H1 (cell line): ENCODE data around the gene PHLDA2.

Experiments used
- ATF3 ChIP-seq: IDR thresholded peaks from 2 replicates; pipeline ENCODE4 v1.6.1; 2011; ENCODE audit warnings: low read depth, mild to moderate bottlenecking, low read length; ENCODE audit not compliant: insufficient read depth
- BCL11A ChIP-seq, 2 experiments: IDR thresholded peaks; one replicate each; pipeline ENCODE4 v1.6.1; 2011; ENCODE audit warnings: low read depth in 2 of 2, low read length in 2 of 2, mild to moderate bottlenecking in 2 of 2
- EP300 ChIP-seq, 2 experiments: IDR thresholded peaks; 1 replicate in 1 of 2; 2 replicates in 1 of 2; pipeline ENCODE4 v1.6.1; 2011 to 2012; ENCODE audit warnings: low read depth in 2 of 2, low read length in 2 of 2, mild to moderate bottlenecking in 2 of 2, borderline replicate concordance in 1 of 2, inconsistent platforms in 1 of 2, moderate library complexity in 1 of 2
- EZH2 ChIP-seq: fragments of 200-600 bp; sonication (generic); IDR thresholded peaks from 2 replicates; pipeline ENCODE4 v1.7.1; 2012; ENCODE audit warnings: low read depth, mild to moderate bottlenecking, moderate library complexity, low read length, inconsistent platforms; ENCODE audit not compliant: severe bottlenecking
- HDAC2 ChIP-seq, 2 experiments: fragments of 300-600 bp in 1 of 2; sonication (generic) in 1 of 2; IDR thresholded peaks; 2 replicates each; pipeline ENCODE4 v1.6.1; 2011 to 2012; ENCODE audit warnings: low read depth in 2 of 2, low read length in 2 of 2, mild to moderate bottlenecking in 2 of 2, moderate library complexity in 2 of 2, borderline replicate concordance in 1 of 2, inconsistent platforms in 1 of 2
- KDM5A ChIP-seq: fragments of 200-600 bp; IDR thresholded peaks from 2 replicates; pipeline ENCODE4 v1.7.1; 2012; ENCODE audit warnings: mild to moderate bottlenecking, low read length, inconsistent platforms, mixed read lengths
- MAX ChIP-seq: IDR thresholded peaks from 2 replicates; pipeline ENCODE4 v1.6.1; 2012; ENCODE audit warnings: inconsistent platforms
- NRF1 ChIP-seq: IDR thresholded peaks from 2 replicates; pipeline ENCODE4 v1.6.1; 2011; ENCODE audit warnings: mild to moderate bottlenecking, low read depth, low read length, improper control_type of control experiment
- PHF8 ChIP-seq: fragments of 200-600 bp; sonication (generic); conservative IDR thresholded peaks from 2 replicates; pipeline ENCODE4 v1.7.1; 2012; ENCODE audit warnings: low read depth, mild to moderate bottlenecking, inconsistent platforms, low read length, moderate library complexity
- POLR2A ChIP-seq, 2 experiments: IDR thresholded peaks; 1 replicate in 1 of 2; 2 replicates in 1 of 2; pipeline ENCODE4 v1.6.1; 2011; ENCODE audit warnings: low read depth in 2 of 2, low read length in 2 of 2, mild to moderate bottlenecking in 2 of 2; ENCODE audit errors: control extremely low read depth in 1 of 2
- RNF2 ChIP-seq: fragments of 200-900, 300-1000 bp; sonication (generic); IDR thresholded peaks from 2 replicates; pipeline ENCODE4 v1.7.1; 2016; ENCODE audit warnings: borderline replicate concordance, low read depth, mild to moderate bottlenecking, antibody characterized with exemption, low read length; ENCODE audit not compliant: poor library complexity, severe bottlenecking; ENCODE audit errors: missing control alignments
- SUZ12 ChIP-seq: fragments of 200-600 bp; sonication (generic); IDR thresholded peaks from 2 replicates; pipeline ENCODE4 v1.6.1; 2012; ENCODE audit warnings: mild to moderate bottlenecking, inconsistent platforms, low read length, moderate library complexity, mixed read lengths
- YY1 ChIP-seq: IDR thresholded peaks from 2 replicates; pipeline ENCODE4 v1.6.1; 2011; ENCODE audit warnings: low read depth, mild to moderate bottlenecking, low read length
- TF ChIP-seq, protein P1 (sequence below), 3 experiments: IDR thresholded peaks; 1 replicate in 2 of 3; 2 replicates in 1 of 3; pipeline versions ENCODE4 v1.5.1 to v1.6.1; 2011; ENCODE audit warnings: low read length in 3 of 3, mild to moderate bottlenecking in 3 of 3, inconsistent platforms in 2 of 3, low read depth in 1 of 3, moderate library complexity in 1 of 3; ENCODE audit not compliant: insufficient read depth in 1 of 3; ENCODE audit errors: control extremely low read depth in 1 of 3

DNA sequence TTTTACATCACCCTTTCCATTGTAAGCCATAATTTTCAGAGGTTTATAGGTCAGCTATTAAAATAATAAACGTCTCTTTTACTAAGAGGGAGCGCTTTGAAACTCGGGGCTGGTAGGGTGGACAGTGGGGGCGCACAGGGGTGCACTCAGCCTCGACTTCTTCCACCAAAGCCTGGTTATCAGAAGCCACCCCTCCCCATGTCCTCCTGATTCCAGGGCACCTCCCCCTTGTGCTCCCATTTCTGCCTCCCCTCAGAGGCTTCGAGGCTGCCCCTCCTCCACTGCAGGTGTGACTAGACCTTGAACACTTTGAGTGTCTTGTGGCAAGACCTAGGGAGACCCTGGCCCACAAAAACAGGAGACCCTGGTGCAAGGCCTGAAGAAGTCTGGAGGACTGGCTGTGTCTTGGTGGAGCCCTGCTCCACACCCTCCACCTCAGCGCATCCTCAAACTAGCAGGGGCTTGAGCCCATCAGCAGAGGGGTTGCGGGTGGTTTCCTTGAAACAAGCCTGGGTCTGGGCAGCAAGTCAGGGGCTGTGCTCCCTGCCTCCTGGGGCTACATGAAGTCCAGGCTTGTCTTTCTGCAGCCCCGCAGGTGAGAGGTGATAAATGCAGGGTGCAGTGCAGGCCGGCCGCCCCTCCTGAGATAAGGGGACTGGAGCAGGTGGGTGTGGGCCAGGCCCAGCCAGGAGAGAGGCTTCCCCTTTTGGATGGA, 46.7 kb downstream of the PHLDA2 start:
- no peak for TF ChIP-seq SUZ12
- TF ChIP-seq EP300 (IDR thresholded peaks at IDR 0.05; ENCODE audit: borderline replicate concordance in 1 of 2, low read depth in 2 of 2, low read length in 2 of 2), result no peak
- TF ChIP-seq ATF3, result no peak
- TF ChIP-seq POLR2A (IDR thresholded peaks at IDR 0.05; ENCODE audit: control extremely low read depth in 1 of 2, low read depth in 2 of 2, low read length in 2 of 2), result no peak
- TF ChIP-seq KDM5A, result no peak
- TF ChIP-seq HDAC2 (IDR thresholded peaks at IDR 0.05; ENCODE audit: borderline replicate concordance in 1 of 2, low read depth in 2 of 2, low read length in 2 of 2), result no peak
- no peak for TF ChIP-seq EZH2
- TF ChIP-seq, protein P1, sequence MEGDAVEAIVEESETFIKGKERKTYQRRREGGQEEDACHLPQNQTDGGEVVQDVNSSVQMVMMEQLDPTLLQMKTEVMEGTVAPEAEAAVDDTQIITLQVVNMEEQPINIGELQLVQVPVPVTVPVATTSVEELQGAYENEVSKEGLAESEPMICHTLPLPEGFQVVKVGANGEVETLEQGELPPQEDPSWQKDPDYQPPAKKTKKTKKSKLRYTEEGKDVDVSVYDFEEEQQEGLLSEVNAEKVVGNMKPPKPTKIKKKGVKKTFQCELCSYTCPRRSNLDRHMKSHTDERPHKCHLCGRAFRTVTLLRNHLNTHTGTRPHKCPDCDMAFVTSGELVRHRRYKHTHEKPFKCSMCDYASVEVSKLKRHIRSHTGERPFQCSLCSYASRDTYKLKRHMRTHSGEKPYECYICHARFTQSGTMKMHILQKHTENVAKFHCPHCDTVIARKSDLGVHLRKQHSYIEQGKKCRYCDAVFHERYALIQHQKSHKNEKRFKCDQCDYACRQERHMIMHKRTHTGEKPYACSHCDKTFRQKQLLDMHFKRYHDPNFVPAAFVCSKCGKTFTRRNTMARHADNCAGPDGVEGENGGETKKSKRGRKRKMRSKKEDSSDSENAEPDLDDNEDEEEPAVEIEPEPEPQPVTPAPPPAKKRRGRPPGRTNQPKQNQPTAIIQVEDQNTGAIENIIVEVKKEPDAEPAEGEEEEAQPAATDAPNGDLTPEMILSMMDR (IDR thresholded peaks at IDR 0.05; ENCODE audit: control extremely low read depth in 1 of 3, insufficient read depth in 1 of 3, low read depth in 1 of 3, low read length in 3 of 3), result peak in 1 of 3 experiments; percentile 15; a peak in 1 of 4 replicates
- no peak for TF ChIP-seq NRF1
- TF ChIP-seq RNF2, result no peak
- TF ChIP-seq MAX, result no peak
- no peak for TF ChIP-seq BCL11A (IDR thresholded peaks at IDR 0.05; ENCODE audit: low read depth in 2 of 2, low read length in 2 of 2)
- no peak for TF ChIP-seq PHF8
- no peak for TF ChIP-seq YY1
